GM12872 (cell line): ENCODE results near the gene STEAP2.

ENCODE experiments used
- TF ChIP-seq, protein P1 (sequence below): IDR thresholded peaks from 3 replicates; pipeline ENCODE4 v1.5.1; 2011; ENCODE audit warnings: low read depth, mild to moderate bottlenecking, low read length, moderate library complexity; ENCODE audit not compliant: insufficient read depth

STEAP2 gene

DNA sequence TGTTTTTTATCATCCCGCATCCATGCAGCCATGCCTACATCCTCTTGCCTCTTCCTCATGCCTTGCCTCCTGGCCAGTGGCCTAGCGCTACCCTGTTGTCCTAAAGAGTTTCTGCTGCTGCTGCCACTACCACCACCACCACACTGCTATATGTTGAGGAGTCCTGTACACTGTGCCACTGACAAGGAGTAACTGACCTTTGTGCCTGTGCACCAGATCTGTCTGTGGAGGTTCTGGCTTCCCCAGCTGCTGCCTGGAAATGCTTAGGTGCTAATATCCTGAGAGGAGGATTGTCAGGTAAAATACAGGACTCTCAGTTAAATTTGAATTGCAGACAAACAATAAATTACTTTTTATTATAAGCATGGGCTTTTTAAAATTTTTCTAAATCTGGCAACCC is 26.5 kb downstream of the STEAP2 start:
- TF ChIP-seq, protein P1, sequence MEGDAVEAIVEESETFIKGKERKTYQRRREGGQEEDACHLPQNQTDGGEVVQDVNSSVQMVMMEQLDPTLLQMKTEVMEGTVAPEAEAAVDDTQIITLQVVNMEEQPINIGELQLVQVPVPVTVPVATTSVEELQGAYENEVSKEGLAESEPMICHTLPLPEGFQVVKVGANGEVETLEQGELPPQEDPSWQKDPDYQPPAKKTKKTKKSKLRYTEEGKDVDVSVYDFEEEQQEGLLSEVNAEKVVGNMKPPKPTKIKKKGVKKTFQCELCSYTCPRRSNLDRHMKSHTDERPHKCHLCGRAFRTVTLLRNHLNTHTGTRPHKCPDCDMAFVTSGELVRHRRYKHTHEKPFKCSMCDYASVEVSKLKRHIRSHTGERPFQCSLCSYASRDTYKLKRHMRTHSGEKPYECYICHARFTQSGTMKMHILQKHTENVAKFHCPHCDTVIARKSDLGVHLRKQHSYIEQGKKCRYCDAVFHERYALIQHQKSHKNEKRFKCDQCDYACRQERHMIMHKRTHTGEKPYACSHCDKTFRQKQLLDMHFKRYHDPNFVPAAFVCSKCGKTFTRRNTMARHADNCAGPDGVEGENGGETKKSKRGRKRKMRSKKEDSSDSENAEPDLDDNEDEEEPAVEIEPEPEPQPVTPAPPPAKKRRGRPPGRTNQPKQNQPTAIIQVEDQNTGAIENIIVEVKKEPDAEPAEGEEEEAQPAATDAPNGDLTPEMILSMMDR = no peak

- TF ChIP-seq, protein P1 = no peak
Measured at GRCh38 chr7:90238583-90238982, 27.0 kb downstream of the STEAP2 start.

- TF ChIP-seq, protein P1 = no peak
Measured at GRCh38 chr7:90239050-90239449, 27.5 kb downstream of the STEAP2 start.

- TF ChIP-seq, protein P1 = no peak
Measured at GRCh38 chr7:90239625-90240228, 28.2 kb downstream of the STEAP2 start.

GRCh38 chr7:90242369-90243168 is 31.0 kb downstream of the STEAP2 start:
- TF ChIP-seq, protein P1 = no peak

DNA sequence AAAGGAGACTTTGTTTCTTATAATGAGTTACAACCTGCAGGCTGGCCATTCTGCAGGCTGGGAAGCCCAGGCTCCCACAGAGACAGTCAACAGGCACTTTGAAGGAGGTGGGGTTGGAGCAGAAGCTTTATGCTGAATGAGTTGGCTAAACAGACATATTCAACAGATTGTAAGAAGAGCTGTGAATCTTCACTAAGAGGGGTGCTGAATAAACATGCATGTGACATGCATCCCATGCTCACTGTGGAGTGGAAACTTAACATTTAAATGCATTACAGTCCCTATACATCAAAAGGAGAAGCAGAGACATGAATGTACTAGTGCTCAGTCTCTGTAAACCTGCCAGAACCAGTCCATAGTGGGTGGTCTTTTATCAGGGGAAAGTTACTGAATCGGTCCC is 32.0 kb downstream of the STEAP2 start:
- TF ChIP-seq, protein P1 = no peak

- TF ChIP-seq, protein P1 = no peak
Measured at GRCh38 chr7:90244565-90244908, 33.0 kb downstream of the STEAP2 start.
